ENCODE results near the gene SLCO2A1.

Gene SLCO2A1

DNA sequence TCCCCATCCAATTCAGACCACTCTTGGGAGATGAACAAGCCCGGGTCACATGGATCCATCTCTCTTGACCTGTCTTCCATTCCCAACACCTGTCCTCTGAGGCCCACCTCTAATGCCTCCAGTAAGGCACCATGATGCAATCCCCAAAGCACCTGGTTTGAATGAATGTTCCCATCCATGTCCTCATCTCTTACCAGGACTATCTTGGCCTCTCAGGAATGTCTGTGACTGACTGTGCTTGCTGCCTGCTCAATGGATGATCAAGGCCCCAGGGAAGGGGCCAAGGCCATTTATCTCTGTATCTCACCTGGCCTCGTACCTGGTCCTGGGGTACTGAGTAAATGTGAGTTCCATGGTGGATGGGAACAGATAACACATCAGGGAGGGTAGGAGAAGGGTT lies 49.7 kb downstream of the SLCO2A1 start:
- DNase-seq, result no peak

- DNase-seq, result no peak
Observed at GRCh38 chr3:133979553-133979952, 50.2 kb downstream of the SLCO2A1 start.

- no peak for DNase-seq
Observed at GRCh38 chr3:133977568-133977967, 52.2 kb downstream of the SLCO2A1 start.

GRCh38 chr3:133973249-133973980 lies 56.3 kb downstream of the SLCO2A1 start:
- DNase-seq, result no peak

GRCh38 chr3:133972156-133972555 lies 57.6 kb downstream of the SLCO2A1 start:
- DNase-seq, result no peak

DNA sequence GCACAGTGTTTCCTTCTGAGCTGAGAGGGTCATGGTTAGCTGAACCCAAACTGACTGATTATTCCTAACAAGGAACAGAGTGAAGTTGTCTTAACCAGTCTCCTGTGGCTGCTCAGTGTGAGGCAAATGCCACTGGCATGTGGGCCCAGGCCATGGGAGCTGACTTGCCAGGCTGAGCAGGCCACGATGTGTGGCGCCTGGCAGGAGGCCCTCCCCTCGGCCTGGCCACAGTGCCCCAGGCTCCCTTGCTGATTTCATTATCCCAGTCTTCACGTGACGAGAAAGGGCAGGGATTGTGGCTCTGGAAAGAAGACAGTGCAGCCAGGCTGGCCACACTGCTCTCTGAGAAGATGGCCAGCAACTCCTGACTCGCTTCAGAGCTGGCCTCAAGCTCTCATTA lies 58.8 kb downstream of the SLCO2A1 start:
- DNase-seq, result no peak

DNA sequence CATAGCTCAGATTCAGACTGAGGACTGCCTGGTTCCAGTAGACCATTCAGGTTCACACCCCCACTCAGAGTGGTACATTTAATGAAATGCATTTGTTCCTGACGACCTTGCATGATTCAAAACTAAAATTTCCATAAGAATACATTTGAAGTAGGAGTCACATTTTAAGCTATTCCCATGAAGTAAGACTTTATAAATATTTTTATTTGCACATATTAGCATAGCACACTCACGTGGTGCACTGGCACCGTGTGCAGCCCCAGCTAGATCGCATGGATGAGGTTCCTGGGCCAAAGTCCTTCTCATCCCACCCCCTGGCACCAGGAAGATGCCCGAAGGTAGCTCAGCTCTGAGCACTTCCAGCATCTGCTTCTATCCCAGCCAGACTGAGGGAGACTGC lies 59.4 kb downstream of the SLCO2A1 start:
- DNase-seq, result no peak

- no peak for DNase-seq
Observed at GRCh38 chr3:133967992-133968892, 61.5 kb downstream of the SLCO2A1 start.

DNA sequence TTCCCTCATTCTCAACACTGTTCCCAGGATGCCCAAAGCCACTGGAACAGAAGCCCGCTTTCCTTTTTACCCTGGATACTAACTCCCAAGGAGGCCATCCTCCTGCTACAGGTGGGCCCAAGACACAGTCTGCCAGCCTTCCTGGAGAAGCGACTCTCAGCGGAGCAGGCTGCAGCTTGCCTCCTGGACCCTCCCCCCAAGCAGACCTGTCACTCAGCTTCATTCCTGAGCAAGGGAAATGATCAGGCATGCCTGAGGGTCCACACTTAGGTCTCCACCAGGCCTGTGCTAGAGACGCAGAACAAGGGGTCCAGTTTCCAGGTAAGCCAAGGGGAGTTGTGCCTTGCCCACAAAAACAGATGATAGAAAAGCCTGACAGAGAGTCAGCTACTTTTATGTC lies 62.8 kb downstream of the SLCO2A1 start:
- DNase-seq, result no peak

DNA sequence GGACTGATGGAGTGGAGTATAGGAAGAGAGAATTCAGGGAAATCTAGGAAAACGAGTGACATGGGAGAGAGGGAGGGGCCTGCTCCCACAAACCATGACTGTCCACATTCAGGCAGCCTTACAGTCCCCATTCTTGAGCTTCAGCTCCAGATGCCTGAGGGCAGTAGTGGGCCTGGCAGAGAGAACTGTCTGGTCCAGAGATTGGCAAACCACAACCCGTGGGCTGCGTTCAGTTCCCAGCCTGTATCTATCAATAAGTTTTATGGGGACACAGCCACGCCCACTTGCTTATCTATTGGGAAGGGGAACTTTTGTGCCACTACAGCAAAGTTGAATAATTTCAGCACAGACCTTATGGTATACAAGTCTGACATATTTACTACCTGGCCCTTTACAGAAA lies 63.8 kb downstream of the SLCO2A1 start:
- no peak for DNase-seq

DNA sequence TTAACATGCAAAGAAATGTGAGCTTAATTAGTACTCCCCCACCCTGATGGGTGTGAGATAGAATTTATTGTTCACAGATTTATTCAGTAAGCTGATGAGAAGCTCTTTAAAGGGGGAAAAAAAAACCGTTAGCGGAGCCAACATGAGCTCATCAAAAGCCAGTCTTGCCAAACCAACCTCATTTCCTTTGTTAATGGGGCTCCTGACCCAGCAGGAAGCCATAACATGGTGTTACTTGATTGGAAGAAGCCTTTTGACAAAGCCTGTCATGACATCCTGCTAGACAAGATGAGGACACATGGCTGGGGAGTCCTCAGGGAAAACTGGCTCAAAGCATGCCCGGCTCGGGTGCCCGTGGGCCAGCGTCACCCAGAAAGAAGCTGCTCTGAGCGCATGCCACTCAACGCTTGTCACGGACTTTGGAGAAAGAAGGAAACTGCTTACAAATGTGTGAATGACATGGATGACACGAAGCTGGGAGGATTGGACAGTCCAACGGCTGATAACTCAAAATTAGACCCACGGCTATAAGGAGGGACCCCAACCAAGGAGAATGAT lies 64.6 kb downstream of the SLCO2A1 start:
- no peak for DNase-seq

DNA sequence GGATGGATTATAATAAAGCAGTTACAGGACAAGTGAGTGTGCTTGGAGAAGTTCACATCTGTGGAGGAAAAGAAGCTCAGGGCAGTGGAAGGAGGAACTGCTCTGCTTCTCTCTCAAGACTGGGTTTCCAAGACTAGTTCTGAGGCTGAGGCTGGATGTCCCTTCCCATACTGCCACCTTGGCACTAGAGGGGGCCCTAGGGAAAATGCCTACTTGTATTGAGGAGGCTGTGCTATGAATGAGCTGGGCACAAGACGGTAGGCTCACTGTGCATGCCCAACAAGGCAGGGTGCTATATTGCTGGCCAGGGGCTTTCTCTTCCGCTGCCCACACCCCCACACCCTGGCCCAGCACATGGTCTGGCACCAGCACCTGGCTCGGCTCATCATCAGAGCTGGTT lies 65.2 kb downstream of the SLCO2A1 start:
- no peak for DNase-seq

- no peak for DNase-seq
Observed at GRCh38 chr3:133963657-133964396, 65.9 kb downstream of the SLCO2A1 start.

GRCh38 chr3:133962849-133963248 lies 66.9 kb downstream of the SLCO2A1 start:
- DNase-seq, result no peak

- DNase-seq, result no peak
Observed at GRCh38 chr3:133958071-133958805, 71.5 kb downstream of the SLCO2A1 start.

GRCh38 chr3:133956982-133957381 lies 72.7 kb downstream of the SLCO2A1 start:
- DNase-seq, result no peak

- DNase-seq, result no peak
Observed at GRCh38 chr3:133956353-133956752, 73.4 kb downstream of the SLCO2A1 start.

- DNase-seq, result no peak
Observed at GRCh38 chr3:133955892-133956291, 73.8 kb downstream of the SLCO2A1 start.

- no peak for DNase-seq
Observed at GRCh38 chr3:133954717-133955360, 74.9 kb downstream of the SLCO2A1 start.

- no peak for DNase-seq
Observed at GRCh38 chr3:133953297-133953696, 76.4 kb downstream of the SLCO2A1 start.

DNA sequence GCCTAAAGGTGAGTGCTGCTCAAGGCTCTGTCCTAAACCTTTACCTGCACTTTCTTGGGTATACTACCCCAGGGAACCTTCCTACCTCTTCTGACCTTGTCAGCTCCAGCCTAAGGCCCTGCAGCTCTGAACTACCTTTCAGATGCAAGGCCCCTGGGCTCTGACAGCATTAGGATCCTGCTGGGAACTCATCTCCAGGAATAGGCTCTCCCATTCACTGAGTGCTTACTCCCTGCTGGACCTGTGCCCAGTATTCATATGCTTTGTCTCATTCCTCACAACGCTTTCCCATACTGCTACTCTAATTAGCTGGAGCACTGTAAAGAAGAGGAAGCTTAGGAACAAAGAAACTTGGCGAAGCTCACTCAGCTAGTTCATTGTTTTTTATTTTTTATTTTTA lies 80.3 kb downstream of the SLCO2A1 start:
- no peak for DNase-seq

GRCh38 chr3:133948996-133949395 lies 80.7 kb downstream of the SLCO2A1 start:
- DNase-seq, result no peak
